Karpas-422 (cell line): ENCODE results near the gene GPI. TPM values are rescaled to one million over a fixed set of nuclear protein-coding genes. Genes with fewer than 3 reads are reported as not detected.
A peak's percentile ranks its signal among the peaks of the same experiment; 100 is the strongest.
"Not testable (repeated sequence)": the region's sequence is repeated elsewhere in the genome, so short reads cannot be mapped to it uniquely, and the experiment has no call there.

Experiments
- DNase-seq: peaks from one replicate; pipeline ENCODE4 v3.0.0-alpha.2; 2015
- H2AFZ ChIP-seq: fragments of 200-600 bp; sonication (generic); 2 replicates; pipeline ENCODE4 v1.6.1; 2014; ENCODE audit warnings: antibody characterized with exemption, low read length, mixed read lengths
- H3K27ac ChIP-seq: fragments of 200-600 bp; sonication (generic); 2 replicates; pipeline ENCODE4 v1.5.1; 2014; ENCODE audit warnings: mild to moderate bottlenecking, low read length, moderate library complexity
- H3K27me3 ChIP-seq: fragments of 200-600 bp; sonication (generic); 2 replicates; pipeline ENCODE4 v1.6.1; 2014; ENCODE audit warnings: low read length, mixed read lengths
- H3K36me3 ChIP-seq: fragments of 200-600 bp; sonication (generic); 2 replicates; pipeline ENCODE4 v1.6.1; 2014; ENCODE audit warnings: low read length, mixed read lengths; ENCODE audit not compliant: insufficient read depth
- H3K4me1 ChIP-seq: fragments of 200-600 bp; sonication (generic); 2 replicates; pipeline ENCODE4 v1.6.1; 2014; ENCODE audit warnings: mild to moderate bottlenecking, low read length, mixed read lengths
- H3K4me2 ChIP-seq: fragments of 200-600 bp; sonication (generic); 2 replicates; pipeline ENCODE4 v1.6.1; 2014; ENCODE audit warnings: low read length, low read depth, mild to moderate bottlenecking; ENCODE audit not compliant: poor library complexity, severe bottlenecking
- H3K4me3 ChIP-seq: fragments of 200-600 bp; sonication (generic); 2 replicates; pipeline ENCODE4 v1.5.1; 2014; ENCODE audit warnings: mild to moderate bottlenecking, antibody characterized with exemption, low read length, mixed read lengths
- H3K79me2 ChIP-seq: fragments of 200-600 bp; sonication (generic); 2 replicates; pipeline ENCODE4 v1.6.1; 2014; ENCODE audit warnings: mild to moderate bottlenecking, low read length, mixed read lengths
- H3K9ac ChIP-seq: fragments of 200-600 bp; sonication (generic); 2 replicates; pipeline ENCODE4 v1.6.0; 2014; ENCODE audit warnings: low read length
- H3K9me2 ChIP-seq: fragments of 200-600 bp; sonication (generic), shearing (Covaris generic); replicated peaks from 2 replicates; pipeline ENCODE4 v1.6.0; 2014; ENCODE audit warnings: mild to moderate bottlenecking, low read length, moderate library complexity; ENCODE audit not compliant: insufficient read depth
- H3K9me3 ChIP-seq: fragments of 300-700, 200-600 bp; sonication (generic); 2 replicates; pipeline ENCODE4 v1.6.1; 2014; ENCODE audit warnings: low read length, mixed read lengths
- H4K20me1 ChIP-seq: fragments of 200-600 bp; sonication (generic); 2 replicates; pipeline ENCODE4 v1.6.1; 2014; ENCODE audit warnings: mild to moderate bottlenecking, antibody characterized with exemption, low read length, low read depth; ENCODE audit not compliant: insufficient read depth
- total RNA-seq: library from RNA; depleted of rRNA; stranded (reverse); fragments of >200 nt; shearing (Covaris generic); gene quantifications from 2 replicates; pipeline ENCODE4 v1.2.3, GENCODE V29; 2014; ENCODE audit warnings: low replicate concordance

The GPI gene
- total RNA-seq, 1 experiment from 2014 or later = 219 TPM

GRCh38 chr19:34331596-34331995, 33.4 kb upstream of the GPI start:
- not testable (repeated sequence) for DNase-seq, H3K9me2 ChIP-seq, H3K9me3 ChIP-seq, H3K4me2 ChIP-seq, H2AFZ ChIP-seq, H4K20me1 ChIP-seq, H3K9ac ChIP-seq, H3K4me1 ChIP-seq, H3K27me3 ChIP-seq, H3K27ac ChIP-seq, H3K79me2 ChIP-seq, H3K4me3 ChIP-seq
- peaks cover 17% of the 10 kb centered on the region; the same call in 1 of the 2 replicates for H3K36me3 ChIP-seq

- no peak for DNase-seq
- Histone ChIP-seq H3K4me2 (no peak overlapping the region), H3K27ac (no peak overlapping the region), H3K4me3 (no peak overlapping the region), H2AFZ (no peak overlapping the region), H3K27me3 (no peaks in the 10 kb centered on the region), H3K9me3 (no peaks in the 10 kb centered on the region), H3K36me3 (peaks cover 16% of the 10 kb centered on the region; the same call in 1 of the 2 replicates), H3K9me2 (no peaks in the 10 kb centered on the region), H4K20me1 (no peaks in the 10 kb centered on the region), H3K9ac (no peak overlapping the region), H3K4me1 (peaks cover 8% of the 10 kb centered on the region; the same call in 1 of the 2 replicates), H3K79me2 (peaks cover 2% of the 10 kb centered on the region; the same call in 1 of the 2 replicates)
Observed at GRCh38 chr19:34332027-34332760, 32.8 kb upstream of the GPI start.

- peaks cover 8% of the 10 kb centered on the region; the same call in 1 of the 2 replicates for H3K4me1 ChIP-seq
- H3K27ac ChIP-seq = no peak overlapping the region
- H3K4me2 ChIP-seq = no peak overlapping the region
- no peak overlapping the region for H3K9ac ChIP-seq
- H3K36me3 ChIP-seq = 0 out of 2 replicates have a peak, but pooled peaks cover 3% of the 10 kb centered on the region
- no peaks in the 10 kb centered on the region for H4K20me1 ChIP-seq
- no peak overlapping the region for H3K4me3 ChIP-seq
- no peak for DNase-seq
- no peaks in the 10 kb centered on the region for H3K9me3 ChIP-seq
- H3K27me3 ChIP-seq = no peaks in the 10 kb centered on the region
- no peak overlapping the region for H2AFZ ChIP-seq
- peaks cover 5% of the 10 kb centered on the region for H3K79me2 ChIP-seq
- no peaks in the 10 kb centered on the region for H3K9me2 ChIP-seq
Observed at GRCh38 chr19:34335914-34336313, 29.1 kb upstream of the GPI start.

- peaks cover 8% of the 10 kb centered on the region; the same call in 1 of the 2 replicates for H3K4me1 ChIP-seq
- no peak overlapping the region for H3K9ac ChIP-seq
- H3K79me2 ChIP-seq = peaks cover 5% of the 10 kb centered on the region
- H3K9me3 ChIP-seq = no peaks in the 10 kb centered on the region
- no peaks in the 10 kb centered on the region for H4K20me1 ChIP-seq
- no peak overlapping the region for H3K4me3 ChIP-seq
- 0 out of 2 replicates have a peak, but pooled peaks cover 3% of the 10 kb centered on the region for H3K36me3 ChIP-seq
- H3K9me2 ChIP-seq = no peaks in the 10 kb centered on the region
- no peak overlapping the region for H3K4me2 ChIP-seq
- H2AFZ ChIP-seq = no peak overlapping the region
- no peak overlapping the region for H3K27ac ChIP-seq
- no peaks in the 10 kb centered on the region for H3K27me3 ChIP-seq
- DNase-seq = peak; percentile 79
Observed at GRCh38 chr19:34336781-34337271, 28.2 kb upstream of the GPI start.

- H3K27ac ChIP-seq = no peak overlapping the region
- H3K36me3 ChIP-seq = peaks cover 8% of the 10 kb centered on the region; the same call in 1 of the 2 replicates
- peaks cover 5% of the 10 kb centered on the region for H3K79me2 ChIP-seq
- no peaks in the 10 kb centered on the region for H3K9me2 ChIP-seq
- no peaks in the 10 kb centered on the region for H4K20me1 ChIP-seq
- no peak for DNase-seq
- no peaks in the 10 kb centered on the region for H3K27me3 ChIP-seq
- H3K4me1 ChIP-seq = peaks cover 8% of the 10 kb centered on the region; the same call in 1 of the 2 replicates
- no peak overlapping the region for H3K4me3 ChIP-seq
- H3K9ac ChIP-seq = no peak overlapping the region
- H3K4me2 ChIP-seq = no peak overlapping the region
- no peaks in the 10 kb centered on the region for H3K9me3 ChIP-seq
- no peak overlapping the region for H2AFZ ChIP-seq
Observed at GRCh38 chr19:34337739-34338138, 27.3 kb upstream of the GPI start.

GRCh38 chr19:34341935-34342680, 22.9 kb upstream of the GPI start:
- Histone ChIP-seq H3K9me3 (no peaks in the 10 kb centered on the region), H4K20me1 (no peaks in the 10 kb centered on the region), H3K4me1 (peaks cover 10% of the 10 kb centered on the region), H3K79me2 (peaks cover 10% of the 10 kb centered on the region), H3K9ac (no peak overlapping the region), H2AFZ (no peak overlapping the region), H3K9me2 (no peaks in the 10 kb centered on the region), H3K4me3 (no peak overlapping the region), H3K27me3 (no peaks in the 10 kb centered on the region), H3K27ac (no peak overlapping the region), H3K36me3 (peaks cover 8% of the 10 kb centered on the region; the same call in 1 of the 2 replicates), H3K4me2 (no peak overlapping the region)
- DNase-seq = no peak

- peaks cover 6% of the 10 kb centered on the region; the same call in 1 of the 2 replicates for H3K79me2 ChIP-seq
- H3K4me3 ChIP-seq = no peak overlapping the region
- H3K36me3 ChIP-seq = peaks cover 8% of the 10 kb centered on the region; the same call in 1 of the 2 replicates
- no peaks in the 10 kb centered on the region for H3K27me3 ChIP-seq
- no peak overlapping the region for H3K9ac ChIP-seq
- no peak for DNase-seq
- H3K9me3 ChIP-seq = no peaks in the 10 kb centered on the region
- H3K4me2 ChIP-seq = no peak overlapping the region
- H4K20me1 ChIP-seq = no peaks in the 10 kb centered on the region
- H3K9me2 ChIP-seq = no peaks in the 10 kb centered on the region
- H3K4me1 ChIP-seq = peaks cover 10% of the 10 kb centered on the region
- no peak overlapping the region for H3K27ac ChIP-seq
- no peak overlapping the region for H2AFZ ChIP-seq
Observed at GRCh38 chr19:34343751-34344150, 21.2 kb upstream of the GPI start.

GRCh38 chr19:34345947-34346351, 19.0 kb upstream of the GPI start:
- no peaks in the 10 kb centered on the region for H3K9me2 ChIP-seq
- peak; percentile 93 for DNase-seq
- H3K4me1 ChIP-seq = peaks cover 10% of the 10 kb centered on the region
- no peaks in the 10 kb centered on the region for H4K20me1 ChIP-seq
- no peak overlapping the region for H3K27ac ChIP-seq
- peaks cover 5% of the 10 kb centered on the region; the same call in 1 of the 2 replicates for H3K36me3 ChIP-seq
- H3K9me3 ChIP-seq = no peaks in the 10 kb centered on the region
- H3K9ac ChIP-seq = 0 out of 2 replicates have a peak overlapping the region, but pooled peaks have one; percentile 24
- H3K4me2 ChIP-seq = no peak overlapping the region
- peaks cover 6% of the 10 kb centered on the region; the same call in 1 of the 2 replicates for H3K79me2 ChIP-seq
- H3K27me3 ChIP-seq = no peaks in the 10 kb centered on the region
- no peak overlapping the region for H2AFZ ChIP-seq
- no peak overlapping the region for H3K4me3 ChIP-seq
